SH-SY5Y (cell line): ENCODE measurements around the gene XAF1.

Experiments
- GATA2 ChIP-seq: IDR thresholded peaks from 2 replicates; pipeline ENCODE4 v1.6.1; 2011; ENCODE audit warnings: mild to moderate bottlenecking, low read depth, low read length
- GATA3 ChIP-seq: IDR thresholded peaks from 2 replicates; pipeline ENCODE4 v1.6.1; 2011; ENCODE audit warnings: low read depth, mild to moderate bottlenecking, low read length, moderate library complexity

GRCh38 chr17:6752068-6752909 is 3.6 kb upstream of the XAF1 start:
- TF ChIP-seq GATA2 = no peak
- TF ChIP-seq GATA3 = no peak
